ENCODE results near the gene ALOX12B.

GRCh38 chr17:8119581-8120519, 32.3 kb upstream of the ALOX12B start:
- TF ChIP-seq SP2 (IDR thresholded peaks at IDR 0.05; ENCODE audit: low read length) (no peak), CBX5 (IDR thresholded peaks at IDR 0.05; ENCODE audit: low read depth, low read length) (no peak), TAF7 (optimal IDR thresholded peaks at IDR 0.05; ENCODE audit: borderline replicate concordance, low read depth, low read length) (peak; percentile 77)
